Bone marrow (tissue), 2 donors: ENCODE data around the gene KRT79.

Source experiments
- DNase-seq, 2 donors: peaks; one replicate each; lab custom pipeline; 2025; lab: John Stamatoyannopoulos, UW

Gene KRT79

DNA sequence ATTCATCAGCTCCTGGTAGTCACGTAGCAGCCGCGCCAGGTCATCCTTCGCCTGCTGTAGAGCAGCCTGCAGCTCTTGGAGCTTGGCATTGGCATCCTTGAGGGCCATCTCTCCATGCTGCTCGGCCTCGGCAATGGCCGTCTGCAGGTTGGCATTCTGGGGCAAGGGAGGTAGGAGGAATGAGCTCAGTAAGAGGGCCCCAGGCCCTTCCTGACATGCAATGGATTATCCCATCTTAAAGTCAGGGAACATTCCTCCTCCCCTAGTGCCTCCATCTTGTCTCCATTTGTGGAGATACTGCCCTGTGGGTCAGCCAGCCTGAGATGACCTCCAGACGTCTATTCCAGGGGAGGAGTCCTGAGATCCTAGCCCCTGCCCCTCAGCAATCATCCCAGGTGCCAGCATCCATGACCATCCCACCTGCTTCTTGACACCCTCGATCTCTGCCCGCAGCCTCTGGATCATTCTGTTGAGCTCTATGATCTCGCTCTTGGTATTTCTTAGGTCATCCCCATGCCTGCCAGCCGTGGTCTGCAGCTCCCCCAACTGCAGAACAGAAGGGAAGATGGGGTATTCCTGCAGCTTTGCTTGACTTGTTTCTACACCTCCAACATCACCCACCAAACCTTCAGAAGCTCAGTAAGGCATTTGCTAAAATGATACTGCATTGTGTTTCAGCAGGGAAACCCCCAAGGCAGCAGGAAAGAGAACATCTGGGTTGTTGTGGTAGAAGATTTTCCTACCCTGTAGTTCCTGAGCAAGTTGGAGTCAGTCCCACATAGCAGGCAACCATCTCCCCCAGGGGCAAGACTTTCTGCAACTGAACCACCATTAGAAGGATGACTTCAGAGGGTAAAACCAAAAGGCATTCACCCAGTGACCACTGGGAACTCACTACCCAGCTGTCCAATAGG lies 42.6 kb downstream of the KRT79 start:
- DNase-seq = no peak

DNA sequence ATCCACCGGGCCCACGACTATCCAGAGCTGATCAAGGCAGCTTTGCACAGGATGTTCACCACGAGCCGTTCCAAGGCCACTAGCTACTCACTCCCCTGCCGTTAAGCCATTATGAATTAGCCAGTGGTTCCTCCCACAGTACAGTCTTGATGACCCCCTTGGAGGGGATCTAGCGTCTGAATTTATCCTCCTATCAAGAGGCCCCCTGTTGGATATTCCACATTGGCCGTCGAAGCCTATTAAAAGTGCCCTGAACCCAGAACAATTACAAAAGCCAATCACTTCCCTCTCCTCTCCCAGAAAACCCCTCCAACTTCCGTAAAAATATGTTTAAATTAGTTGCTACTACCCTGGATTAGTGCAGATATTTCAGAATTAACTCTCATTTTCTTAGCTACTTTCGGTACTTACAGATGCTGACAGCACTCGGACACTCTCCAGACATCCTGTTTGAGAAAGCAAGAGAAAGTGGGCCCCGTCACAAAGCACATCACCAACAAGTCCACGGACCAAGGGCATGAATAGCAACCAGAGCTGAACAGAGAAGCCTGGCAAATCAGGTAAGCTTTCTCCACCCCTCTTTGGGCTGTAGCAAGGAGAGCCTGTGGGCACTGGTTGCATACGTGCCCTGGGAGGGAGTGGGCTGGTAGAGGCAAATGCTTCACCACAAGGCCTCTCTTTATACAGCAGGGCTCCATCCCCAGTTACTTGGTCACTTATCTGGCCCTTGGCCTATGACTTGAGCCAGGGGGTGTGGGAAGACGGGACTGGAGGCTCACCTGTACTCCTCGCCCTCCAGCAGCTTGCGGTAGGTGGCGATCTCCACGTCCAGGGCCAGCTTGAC lies 43.5 kb downstream of the KRT79 start:
- no peak for DNase-seq

DNA sequence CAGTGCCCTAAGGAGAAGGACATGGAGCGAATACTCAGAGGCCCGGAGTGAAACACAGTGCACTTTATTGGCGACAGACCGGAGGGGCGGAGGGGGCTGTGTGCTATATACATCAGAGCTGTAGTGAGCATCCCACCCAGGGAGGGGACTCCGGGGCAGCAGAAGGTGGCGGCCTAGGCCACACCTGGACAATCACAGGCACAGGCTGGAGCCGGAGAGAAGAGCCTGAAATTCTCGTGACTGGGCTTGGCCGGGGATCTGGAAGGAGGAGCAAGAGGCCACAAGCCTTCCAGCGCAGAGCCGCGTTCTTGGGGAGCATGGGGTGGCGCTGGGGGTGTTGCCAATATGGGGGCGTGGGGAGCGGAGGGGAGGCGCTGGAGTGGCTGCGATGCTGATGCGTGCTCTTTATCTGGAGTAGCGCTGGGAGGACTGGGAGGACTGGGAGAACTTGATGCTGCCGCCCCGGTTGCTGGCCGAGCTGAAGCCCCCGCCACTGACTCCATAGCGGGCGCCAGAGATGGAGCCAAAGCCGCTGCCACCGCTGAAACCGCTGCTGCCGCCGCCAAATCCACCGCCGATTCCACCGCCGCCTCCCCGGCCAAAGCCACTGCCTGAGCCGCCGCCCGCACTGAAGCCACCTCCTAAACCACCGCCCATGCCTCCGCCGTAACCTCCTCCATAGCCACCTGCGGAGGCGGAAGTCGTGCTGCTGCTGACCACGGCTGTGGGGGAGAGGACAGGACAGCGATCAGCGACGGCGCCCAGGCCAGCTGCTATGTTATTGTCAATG lies 44.3 kb downstream of the KRT79 start:
- no peak for DNase-seq

DNA sequence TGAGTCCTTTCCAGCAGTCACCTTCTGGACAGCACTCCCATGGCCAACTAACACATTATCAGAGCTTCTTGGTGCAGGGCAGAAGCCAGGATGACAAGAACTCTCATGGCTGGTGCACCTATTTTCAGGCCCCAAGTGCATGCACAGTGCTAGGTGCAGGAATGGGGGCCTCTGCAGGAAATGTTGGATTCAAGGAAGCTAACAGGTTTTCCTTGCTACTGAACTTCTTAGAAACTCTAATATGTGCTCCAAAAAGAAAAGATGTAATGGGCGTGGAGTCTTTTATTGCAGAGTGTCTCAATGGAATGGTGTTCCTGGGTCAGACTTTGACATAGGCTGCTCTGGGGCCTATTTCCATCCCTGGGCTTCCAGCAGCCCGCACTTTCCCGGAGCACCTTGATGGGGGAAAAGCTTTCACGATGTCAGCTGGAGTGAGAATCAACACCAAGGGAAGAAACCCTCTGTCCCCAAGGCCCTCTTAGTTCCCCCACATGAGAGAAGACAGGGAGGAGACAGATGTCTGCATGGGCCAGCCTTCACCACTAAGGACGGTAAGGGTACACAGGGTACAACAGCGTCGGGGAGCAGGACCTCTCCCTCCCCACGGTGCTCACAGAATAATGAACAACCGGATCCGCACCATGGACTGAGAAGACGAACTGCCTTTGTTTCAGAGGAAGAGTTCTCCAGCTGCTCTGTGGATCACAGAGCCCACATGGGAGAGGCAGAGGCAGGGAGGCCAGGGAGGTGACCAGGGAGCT lies 45.1 kb downstream of the KRT79 start:
- DNase-seq = no peak

DNA sequence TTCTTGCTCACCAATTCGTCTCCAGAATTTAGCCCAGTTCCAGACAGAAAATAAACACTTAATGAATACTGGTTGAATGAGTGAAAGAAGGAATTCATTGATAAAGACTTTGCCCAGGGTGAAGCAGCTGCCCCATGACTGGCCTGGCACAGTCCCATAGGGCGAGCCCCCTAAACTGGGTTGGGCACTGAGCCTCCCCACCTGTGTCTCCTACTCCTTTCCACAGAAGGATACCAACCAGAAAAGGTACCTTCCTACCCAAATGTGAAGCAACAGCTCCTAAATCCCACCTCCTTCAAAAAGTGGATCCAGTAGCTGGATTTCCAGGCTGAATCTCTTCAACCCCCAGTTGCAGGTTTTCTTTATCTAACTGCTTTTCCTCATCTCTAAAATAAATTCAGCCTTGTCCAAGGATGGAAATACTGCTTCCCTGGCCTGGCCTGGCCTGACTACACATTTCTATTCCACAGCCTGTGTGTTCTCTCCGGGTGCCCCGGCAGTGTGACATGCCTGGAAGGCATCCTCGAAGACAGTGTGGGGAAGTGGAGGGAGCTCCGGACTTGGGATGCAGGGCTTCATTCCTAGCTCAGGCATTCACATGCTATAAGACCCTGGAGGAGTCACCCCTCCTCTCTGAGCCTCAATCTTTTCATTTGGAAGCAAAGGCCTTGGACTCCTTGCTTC lies 45.8 kb downstream of the KRT79 start:
- no peak for DNase-seq

DNA sequence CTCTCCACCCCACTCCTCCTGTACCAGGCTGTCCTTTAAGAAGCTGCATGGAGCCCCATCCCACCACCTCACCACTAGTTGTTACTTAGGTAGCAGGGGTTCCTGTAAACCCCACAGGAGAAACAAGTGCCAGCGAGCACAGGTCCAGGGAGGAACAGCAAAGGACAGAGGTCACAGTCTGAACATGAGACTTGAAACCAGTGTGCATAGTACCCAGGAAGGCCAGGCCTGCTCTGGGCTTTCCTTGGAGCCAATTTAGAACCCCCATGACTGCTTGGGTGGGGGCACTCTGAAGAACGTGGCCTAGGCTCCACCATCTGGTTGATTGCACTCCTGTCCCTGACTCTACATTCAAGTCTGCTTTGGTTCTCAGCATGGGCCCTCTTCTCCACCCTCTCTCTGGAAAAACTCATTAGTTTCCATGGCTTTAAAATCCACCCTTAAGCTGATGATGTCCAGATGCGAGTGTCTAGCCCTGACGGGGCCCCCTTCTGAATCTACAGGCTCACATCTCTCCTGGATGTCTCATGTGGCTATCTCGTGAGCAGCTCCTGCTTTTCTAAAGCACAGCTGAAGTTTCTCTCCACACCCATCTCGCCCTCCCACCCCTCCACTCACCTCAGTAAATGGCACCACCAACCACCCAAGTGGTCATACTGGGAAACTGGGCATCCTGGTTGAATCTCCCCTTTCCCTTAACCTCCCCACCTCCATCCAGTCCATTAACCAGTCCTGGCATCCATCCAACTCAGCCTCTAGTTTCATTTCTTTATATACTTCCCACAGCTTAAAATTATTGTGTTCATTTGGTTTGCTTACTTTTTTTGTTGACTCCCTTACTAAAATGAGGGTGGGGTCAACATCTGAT lies 46.6 kb downstream of the KRT79 start:
- no peak for DNase-seq

DNA sequence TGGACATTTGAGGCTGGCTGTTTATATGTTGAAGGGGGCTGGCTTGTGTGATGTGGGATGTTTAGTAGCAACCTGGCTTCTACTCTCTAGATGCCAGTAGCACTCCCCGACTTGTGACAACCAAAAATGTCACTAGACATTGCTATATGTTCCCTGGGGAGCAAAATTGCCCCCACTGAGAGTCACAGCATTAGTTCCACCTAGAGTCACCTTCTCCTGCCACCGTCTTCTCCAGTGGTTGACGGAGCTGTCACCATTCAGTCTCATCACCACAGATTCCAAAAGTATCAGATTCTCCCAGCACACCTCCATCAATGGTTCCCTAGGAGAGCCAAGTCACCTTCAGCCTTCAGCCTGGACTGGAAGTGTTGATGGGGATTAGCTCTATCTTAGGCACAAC lies 49.2 kb downstream of the KRT79 start:
- no peak for DNase-seq

DNA sequence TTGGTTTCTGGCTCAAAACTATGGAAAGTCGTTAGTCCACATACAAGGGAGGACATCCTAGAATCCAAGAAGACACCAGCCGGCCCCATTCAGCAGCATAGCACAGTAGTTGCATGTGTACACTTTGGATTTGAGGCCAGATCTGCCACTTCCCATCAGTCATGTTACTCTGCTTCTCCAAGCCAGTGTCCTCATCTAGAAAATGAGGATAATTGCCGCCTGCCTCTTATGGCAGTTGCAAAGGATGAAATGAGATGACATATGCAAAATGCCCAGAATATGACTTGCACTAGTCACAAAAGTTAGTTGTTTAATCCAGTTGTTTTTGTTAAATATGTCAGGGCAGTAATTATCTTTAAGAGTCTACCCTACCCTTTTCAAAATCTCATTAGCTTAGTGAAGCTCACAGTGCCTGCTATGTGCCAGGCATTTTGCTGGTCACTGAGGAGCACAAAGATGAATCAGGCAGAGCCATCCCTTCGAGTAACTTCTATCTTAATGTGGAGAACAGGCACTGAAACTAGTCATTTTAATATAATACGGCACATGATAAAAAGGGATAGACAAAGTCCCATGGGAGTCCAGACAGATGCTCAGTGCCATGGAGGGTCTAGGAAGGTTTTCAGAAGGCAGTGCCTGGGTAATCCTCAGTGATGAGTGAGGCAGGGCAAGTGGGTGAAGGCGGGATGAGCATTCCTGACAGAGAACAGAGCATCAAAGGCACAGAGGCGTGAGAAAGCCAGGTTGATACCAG lies 50.4 kb downstream of the KRT79 start:
- no peak for DNase-seq

DNA sequence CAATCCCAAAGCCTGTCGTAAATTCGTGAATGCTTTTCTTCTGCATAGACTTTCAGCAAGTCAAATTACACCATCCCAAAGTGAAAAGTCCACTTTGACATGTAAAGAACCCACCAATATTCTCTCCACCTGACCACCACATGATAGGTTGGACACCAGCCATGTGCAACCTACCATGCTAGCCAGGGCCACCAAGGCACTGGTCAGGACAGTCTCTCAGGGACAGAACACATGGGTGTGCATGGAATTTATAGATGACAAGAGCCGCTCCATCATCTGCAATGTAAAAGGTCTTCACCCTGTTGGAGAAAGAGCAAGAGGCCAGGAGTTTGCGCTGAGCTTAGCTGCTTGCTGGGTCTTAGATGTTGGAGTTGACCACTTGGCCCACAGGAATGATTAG lies 51.6 kb downstream of the KRT79 start:
- DNase-seq = no peak

DNA sequence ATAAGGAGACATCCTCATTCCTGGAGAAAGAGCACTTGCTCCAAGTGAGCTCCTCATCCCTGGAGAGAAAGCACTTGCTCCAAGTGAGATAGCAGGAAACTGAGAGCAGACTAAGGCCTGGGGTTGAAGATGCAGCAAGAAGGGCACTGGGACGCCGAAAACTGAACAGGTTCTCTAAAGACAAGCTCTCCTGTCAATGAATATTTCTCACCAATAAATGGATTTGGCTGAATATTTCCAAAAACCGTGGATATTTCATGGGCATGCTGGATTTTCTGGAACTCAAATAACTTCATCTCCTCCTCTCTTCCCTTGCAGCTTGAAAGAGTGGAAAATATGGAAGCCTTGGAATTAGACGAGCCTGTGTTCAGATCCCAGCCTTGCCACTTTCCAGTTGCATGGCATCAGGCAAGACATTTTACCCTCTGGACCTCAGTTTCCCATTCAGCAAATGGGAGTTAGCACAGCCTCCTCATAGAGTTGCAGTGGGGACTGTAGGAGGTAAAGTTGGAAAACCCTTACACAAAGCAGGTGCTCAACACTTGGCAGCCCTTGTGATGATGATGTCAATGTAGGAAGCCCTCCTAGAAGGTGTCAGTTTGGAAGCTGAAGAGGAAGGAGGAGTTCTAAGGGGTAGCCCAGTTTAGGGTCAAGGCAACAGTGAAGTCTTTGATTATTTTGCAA lies 52.6 kb downstream of the KRT79 start:
- no peak for DNase-seq

DNA sequence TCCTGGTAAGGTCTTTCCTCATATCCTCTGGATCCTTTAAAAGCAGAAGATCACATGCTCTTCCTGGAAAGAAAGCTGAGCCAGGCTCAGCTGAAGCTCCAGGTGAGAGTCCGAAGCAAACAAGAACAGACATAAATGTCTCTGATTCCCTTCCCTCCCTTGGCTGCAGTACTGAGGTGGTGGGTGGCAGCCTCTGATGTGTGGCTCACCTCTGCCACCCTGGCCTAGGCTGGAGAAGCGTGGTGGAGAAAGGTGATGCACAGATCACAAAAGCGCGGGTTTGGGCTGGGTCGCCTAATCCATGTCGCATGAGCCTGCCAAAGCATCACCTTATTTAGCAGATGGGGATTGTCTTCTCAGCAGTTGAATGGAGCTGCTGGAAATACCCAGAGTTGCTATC lies 54.2 kb downstream of the KRT79 start:
- no peak for DNase-seq

DNA sequence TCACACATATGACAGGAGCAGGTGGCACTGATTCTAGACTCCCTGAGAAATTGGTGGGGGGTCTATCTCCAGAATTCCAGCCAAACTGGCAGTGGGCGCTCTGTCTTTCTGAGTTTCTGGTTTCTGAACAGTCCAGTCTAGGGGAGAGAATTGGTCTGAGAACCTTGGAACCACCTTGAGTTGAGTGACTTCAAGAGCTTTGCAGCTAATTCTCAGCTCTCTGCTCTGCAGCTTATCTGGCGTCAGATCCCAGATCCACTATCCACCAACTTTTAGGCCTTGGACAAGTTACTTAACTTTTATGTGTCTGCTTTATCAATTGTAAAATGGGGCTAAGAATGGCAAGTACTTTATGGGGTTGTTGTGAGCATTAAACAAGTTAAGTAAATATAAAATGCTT lies 55.3 kb downstream of the KRT79 start:
- no peak for DNase-seq

DNA sequence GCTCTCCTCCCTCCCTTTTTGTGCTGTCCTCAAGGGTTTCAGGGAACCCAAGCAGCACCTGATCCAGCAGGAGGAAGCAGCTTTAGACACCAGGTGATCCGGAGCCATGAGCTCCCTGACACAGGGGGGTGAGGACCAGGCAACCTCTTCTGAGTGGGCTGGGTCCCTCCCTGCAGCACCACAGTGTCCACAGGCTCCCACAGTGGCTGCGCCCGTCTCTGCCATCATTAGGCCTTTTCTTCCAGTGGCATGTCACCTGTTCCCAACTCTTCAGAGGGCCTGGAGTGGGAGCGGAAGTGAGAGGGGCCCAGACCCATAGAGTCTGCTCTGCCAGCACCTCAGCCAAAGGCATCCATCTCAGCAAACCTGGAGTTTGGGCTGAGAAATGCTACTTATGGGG lies 56.5 kb downstream of the KRT79 start:
- DNase-seq = no peak

DNA sequence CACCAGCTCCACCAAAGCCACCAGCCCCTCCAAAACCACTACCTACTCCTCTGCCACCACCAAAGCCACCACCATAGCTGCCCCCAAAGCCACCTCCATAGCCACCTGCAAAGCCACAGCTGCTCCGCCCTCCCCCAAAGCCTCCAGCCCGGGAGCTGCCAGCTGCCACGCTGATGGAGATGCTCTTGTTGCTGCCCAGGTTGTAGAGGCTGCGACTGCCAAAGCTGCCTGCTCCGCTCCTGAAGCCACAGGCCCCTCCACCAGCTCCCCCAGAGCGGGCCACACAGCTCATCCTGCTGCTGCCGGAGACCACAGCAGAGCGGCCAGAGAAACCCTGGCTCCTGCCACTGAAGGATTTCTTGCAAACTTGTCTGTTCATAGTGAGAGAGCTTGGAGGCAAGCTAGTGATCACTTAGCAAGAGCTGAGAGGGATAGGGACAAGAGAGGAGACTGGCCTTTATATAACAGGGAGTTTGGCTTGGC lies 57.2 kb downstream of the KRT79 start, which contains the start of gene KRT76:
TSS of gene KRT76 (minus strand) at position 433 of the 483 bp plus-strand sequence. CDS start at position 379, 54 bp downstream.
- DNase-seq = no peak

DNA sequence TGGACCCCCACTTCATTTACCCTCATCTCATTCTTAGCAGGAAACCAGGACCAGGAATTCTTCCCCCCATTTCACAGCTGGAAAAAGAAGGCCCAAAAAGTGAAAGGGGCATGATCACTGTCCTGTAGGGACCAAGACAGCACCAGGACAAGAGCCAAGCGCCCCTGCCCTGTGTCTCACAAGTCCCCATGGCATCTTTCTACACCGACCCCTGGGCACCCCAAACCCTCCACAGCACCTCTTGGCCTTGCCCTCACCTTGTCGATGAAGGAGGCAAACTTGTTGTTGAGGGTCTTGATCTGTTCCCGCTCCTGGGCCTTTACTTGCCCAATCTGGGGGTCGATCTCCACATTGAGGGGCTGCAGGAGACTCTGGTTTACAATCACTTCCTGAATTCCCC lies 57.7 kb downstream of the KRT79 start:
- no peak for DNase-seq

DNA sequence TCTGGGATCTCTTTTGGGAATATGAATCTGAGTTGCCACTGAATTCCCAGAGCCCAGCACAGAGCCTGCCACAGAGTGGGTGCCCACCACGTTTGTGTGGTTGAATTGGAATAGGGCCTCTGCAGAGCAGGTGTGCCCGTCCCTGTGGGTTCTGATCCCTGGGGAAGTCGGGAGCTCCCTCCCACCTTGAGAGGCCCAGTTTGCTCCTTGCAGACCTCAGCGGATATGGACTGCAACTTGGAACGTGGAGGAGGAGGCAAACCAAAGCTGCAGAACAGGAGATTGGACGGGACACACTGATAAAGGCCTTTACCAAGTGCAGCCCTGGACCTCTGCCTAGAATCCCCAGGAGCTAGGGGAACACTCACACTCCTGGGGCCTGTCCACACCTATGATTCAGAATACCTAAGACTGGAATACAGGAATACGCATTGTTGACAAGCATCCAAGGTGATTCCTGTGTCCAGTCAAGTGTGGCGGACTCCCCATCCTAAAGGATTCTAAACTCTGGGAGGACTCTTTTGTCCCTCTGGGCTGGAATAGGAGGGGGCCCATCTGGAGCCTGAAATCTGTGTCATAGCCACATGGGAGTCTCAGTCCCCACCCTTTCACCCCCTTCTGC lies 59.4 kb downstream of the KRT79 start:
- DNase-seq = no peak

DNA sequence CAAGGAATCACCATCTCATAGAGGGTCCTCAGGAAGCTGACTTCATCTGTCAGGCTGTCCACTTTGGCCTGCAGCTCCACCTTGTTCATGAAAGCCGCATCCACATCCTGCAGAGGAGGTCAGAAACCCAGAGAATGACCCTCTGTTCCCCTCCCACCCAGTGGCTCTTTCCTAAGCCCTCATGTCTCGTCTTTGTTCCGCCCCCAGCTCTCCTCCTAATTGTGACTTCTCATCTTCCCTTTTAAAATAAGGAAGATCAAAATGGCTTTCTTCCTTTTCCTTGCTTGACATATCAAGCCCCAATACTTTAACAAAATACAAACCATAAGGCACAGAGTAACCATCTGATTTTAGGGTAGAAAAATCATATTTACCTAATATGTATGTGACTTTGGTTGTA lies 61.3 kb downstream of the KRT79 start:
- no peak for DNase-seq

DNA sequence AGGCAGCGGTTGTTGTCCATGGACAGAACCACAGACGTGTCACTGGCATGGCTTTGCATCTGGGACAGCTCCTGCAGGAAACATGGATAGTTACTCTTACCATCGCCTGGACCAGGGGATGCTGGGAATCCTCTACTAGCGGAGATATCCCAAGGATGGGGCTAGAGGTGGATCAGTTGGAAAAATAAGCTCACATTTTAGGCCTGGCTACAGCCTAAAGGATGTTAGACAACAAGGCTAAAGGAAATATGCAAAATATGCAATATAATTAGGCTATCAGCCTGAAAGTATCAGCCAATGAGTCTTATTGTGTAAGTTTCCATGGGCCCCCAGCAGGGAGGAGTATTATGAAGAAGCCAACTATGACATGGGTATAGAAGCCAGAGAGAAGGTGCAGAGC lies 61.9 kb downstream of the KRT79 start:
- DNase-seq = no peak
